HepG2 (cell line): ENCODE data around the gene BIRC2.

Source experiments
- BHLHE40 ChIP-seq: IDR thresholded peaks from 2 replicates; pipeline ENCODE4 v1.6.1; 2011; ENCODE audit warnings: low read length, improper control_type of control experiment
- FOSL1 ChIP-seq: sonication (generic); formaldehyde crosslinking; IDR thresholded peaks from 2 replicates; pipeline ENCODE4 v1.9.0; 2021; ENCODE audit warnings: missing genetic modification reagents, borderline replicate concordance
- HMG20B ChIP-seq: conservative IDR thresholded peaks from 2 replicates; pipeline ENCODE4 v1.6.1; 2016; ENCODE audit warnings: missing genetic modification reagents, missing compliant biosample characterization
- JUN ChIP-seq: sonication (generic); formaldehyde crosslinking; IDR thresholded peaks from 2 replicates; pipeline ENCODE4 v1.4.0; 2020; ENCODE audit warnings: mild to moderate bottlenecking, missing genetic modification reagents
- MNT ChIP-seq: fragments of 450-650 bp; IDR thresholded peaks from 2 replicates; pipeline ENCODE4 v1.6.1; 2016
- REXO4 ChIP-seq: sonication (generic); formaldehyde crosslinking; IDR thresholded peaks from 2 replicates; pipeline ENCODE4 v1.8.0; 2022; ENCODE audit warnings: missing genetic modification reagents, mild to moderate bottlenecking, borderline replicate concordance
- SIN3A ChIP-seq: IDR thresholded peaks from 2 replicates; pipeline ENCODE4 v1.6.1; 2011; ENCODE audit warnings: low read depth, mild to moderate bottlenecking, control low read depth, low read length, borderline replicate concordance
- ZBTB4 ChIP-seq: sonication (generic); formaldehyde crosslinking; IDR thresholded peaks from 2 replicates; pipeline ENCODE4 v1.4.0; 2020; ENCODE audit warnings: missing genetic modification reagents, mild to moderate bottlenecking, borderline replicate concordance
- ZNF274 ChIP-seq: sonication (generic); formaldehyde crosslinking; IDR thresholded peaks from 2 replicates; pipeline ENCODE4 v1.5.1; 2020; ENCODE audit warnings: mild to moderate bottlenecking, missing genetic modification reagents
- ZNF407 ChIP-seq: sonication (generic); formaldehyde crosslinking; IDR thresholded peaks from one replicate; pipeline ENCODE4 v1.5.1; 2020; ENCODE audit warnings: mild to moderate bottlenecking, missing genetic modification reagents; ENCODE audit errors: not compliant biosample characterization
- ZNF446 ChIP-seq: sonication (generic); formaldehyde crosslinking; IDR thresholded peaks from 2 replicates; pipeline ENCODE4 v1.5.0; 2020; ENCODE audit warnings: mild to moderate bottlenecking, missing genetic modification reagents

GRCh38 chr11:102305352-102306047 is 41.5 kb upstream of the BIRC2 start:
- TF ChIP-seq REXO4 (CRISPR knock-in tag), result no peak
- no peak for TF ChIP-seq HMG20B (CRISPR knock-in tag)
- TF ChIP-seq MNT, result no peak
- TF ChIP-seq JUN (CRISPR knock-in tag), result no peak
- no peak for TF ChIP-seq FOSL1 (CRISPR knock-in tag)
- no peak for TF ChIP-seq ZNF446 (CRISPR knock-in tag)
- no peak for TF ChIP-seq BHLHE40
- TF ChIP-seq ZNF407 (CRISPR knock-in tag), result no peak
- no peak for TF ChIP-seq SIN3A
- TF ChIP-seq ZNF274 (CRISPR knock-in tag), result no peak
- TF ChIP-seq ZBTB4 (CRISPR knock-in tag), result no peak
